PFSK-1 (cell line): Measurements from ENCODE around the gene TRPV4.

Experiments
- FOXP2 ChIP-seq: optimal IDR thresholded peaks from 2 replicates; pipeline ENCODE3; 2011; ENCODE audit warnings: borderline replicate concordance, control low read depth, inconsistent platforms; ENCODE audit not compliant: insufficient read depth; ENCODE audit errors: extremely low read length, extremely low read depth
- POLR2AphosphoS5 ChIP-seq: IDR thresholded peaks from 2 replicates; pipeline ENCODE4 v1.6.1; 2012; ENCODE audit warnings: low read depth, mild to moderate bottlenecking, control low read depth, low read length, moderate library complexity
- SIN3A ChIP-seq: IDR thresholded peaks from 2 replicates; pipeline ENCODE4 v1.6.1; 2012; ENCODE audit warnings: mild to moderate bottlenecking, low read length, moderate library complexity, borderline replicate concordance; ENCODE audit not compliant: insufficient read depth
- TAF1 ChIP-seq: IDR thresholded peaks from 2 replicates; pipeline ENCODE4 v1.6.1; 2012; ENCODE audit warnings: low read length, control low read depth, borderline replicate concordance; ENCODE audit not compliant: insufficient read depth
- TF ChIP-seq, protein P1 (sequence below), 2 experiments: IDR thresholded peaks; 2 replicates each; pipeline versions ENCODE4 v1.6.1 to v1.8.0; 2011 to 2012; ENCODE audit warnings: low read depth in 2 of 2, low read length in 2 of 2, control low read depth in 1 of 2, inconsistent platforms in 1 of 2, mild to moderate bottlenecking in 1 of 2, moderate library complexity in 1 of 2; ENCODE audit not compliant: insufficient read depth in 1 of 2

TRPV4 gene

DNA sequence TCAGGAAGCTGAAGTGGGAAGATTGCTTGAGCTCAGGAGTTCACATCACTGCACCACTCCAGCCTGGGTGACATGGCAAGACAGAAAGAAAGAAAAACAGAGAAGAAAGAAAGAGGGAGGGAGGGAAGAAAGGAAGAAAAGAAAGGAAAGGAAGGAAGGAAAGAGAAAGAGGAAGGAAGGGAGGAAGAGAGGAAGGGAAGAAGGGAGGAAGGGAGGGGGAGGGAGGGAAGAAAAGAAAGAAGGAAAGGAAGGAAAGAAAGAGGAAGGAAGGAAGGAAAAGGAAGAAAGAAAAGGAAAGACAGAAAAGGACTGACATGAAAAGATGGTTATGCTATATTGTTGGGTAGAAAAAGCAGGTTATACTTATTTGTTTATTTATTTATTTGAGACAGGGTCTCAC, 43.2 kb upstream of the TRPV4 start:
- TF ChIP-seq FOXP2: no peak
- TF ChIP-seq POLR2AphosphoS5: no peak
- TF ChIP-seq TAF1: no peak
- no peak for TF ChIP-seq SIN3A
- TF ChIP-seq, protein P1, sequence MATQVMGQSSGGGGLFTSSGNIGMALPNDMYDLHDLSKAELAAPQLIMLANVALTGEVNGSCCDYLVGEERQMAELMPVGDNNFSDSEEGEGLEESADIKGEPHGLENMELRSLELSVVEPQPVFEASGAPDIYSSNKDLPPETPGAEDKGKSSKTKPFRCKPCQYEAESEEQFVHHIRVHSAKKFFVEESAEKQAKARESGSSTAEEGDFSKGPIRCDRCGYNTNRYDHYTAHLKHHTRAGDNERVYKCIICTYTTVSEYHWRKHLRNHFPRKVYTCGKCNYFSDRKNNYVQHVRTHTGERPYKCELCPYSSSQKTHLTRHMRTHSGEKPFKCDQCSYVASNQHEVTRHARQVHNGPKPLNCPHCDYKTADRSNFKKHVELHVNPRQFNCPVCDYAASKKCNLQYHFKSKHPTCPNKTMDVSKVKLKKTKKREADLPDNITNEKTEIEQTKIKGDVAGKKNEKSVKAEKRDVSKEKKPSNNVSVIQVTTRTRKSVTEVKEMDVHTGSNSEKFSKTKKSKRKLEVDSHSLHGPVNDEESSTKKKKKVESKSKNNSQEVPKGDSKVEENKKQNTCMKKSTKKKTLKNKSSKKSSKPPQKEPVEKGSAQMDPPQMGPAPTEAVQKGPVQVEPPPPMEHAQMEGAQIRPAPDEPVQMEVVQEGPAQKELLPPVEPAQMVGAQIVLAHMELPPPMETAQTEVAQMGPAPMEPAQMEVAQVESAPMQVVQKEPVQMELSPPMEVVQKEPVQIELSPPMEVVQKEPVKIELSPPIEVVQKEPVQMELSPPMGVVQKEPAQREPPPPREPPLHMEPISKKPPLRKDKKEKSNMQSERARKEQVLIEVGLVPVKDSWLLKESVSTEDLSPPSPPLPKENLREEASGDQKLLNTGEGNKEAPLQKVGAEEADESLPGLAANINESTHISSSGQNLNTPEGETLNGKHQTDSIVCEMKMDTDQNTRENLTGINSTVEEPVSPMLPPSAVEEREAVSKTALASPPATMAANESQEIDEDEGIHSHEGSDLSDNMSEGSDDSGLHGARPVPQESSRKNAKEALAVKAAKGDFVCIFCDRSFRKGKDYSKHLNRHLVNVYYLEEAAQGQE (IDR thresholded peaks at IDR 0.05; ENCODE audit: insufficient read depth in 1 of 2, low read depth in 2 of 2, low read length in 2 of 2): no peak

DNA sequence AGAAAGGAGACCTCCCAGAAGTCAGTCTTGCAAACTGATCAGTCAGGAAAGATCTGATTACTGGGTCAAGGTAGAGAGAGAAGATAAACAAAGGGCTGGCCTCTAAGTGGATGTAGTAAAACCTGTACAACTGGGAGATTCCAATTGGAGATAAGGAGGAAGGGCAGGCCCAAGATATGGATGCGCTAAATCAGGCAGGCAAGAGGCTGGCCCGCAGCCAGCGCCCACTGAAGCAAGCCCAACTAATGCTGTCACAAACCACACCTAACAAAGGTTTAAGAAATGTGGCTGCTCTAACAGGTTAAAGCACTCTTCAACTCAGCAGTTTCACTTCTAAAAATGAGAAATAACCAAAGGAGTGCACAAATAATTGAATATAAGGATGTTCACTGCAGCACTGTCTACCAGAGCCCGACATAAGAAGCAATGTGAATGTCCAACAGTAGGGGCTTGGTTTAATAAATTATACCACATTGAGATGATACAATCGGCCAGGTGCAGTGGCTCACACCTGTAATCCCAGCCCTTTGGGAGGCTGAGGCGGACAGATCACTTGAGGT, 42.5 kb upstream of the TRPV4 start:
- TF ChIP-seq FOXP2 (no peak), SIN3A (no peak)

DNA sequence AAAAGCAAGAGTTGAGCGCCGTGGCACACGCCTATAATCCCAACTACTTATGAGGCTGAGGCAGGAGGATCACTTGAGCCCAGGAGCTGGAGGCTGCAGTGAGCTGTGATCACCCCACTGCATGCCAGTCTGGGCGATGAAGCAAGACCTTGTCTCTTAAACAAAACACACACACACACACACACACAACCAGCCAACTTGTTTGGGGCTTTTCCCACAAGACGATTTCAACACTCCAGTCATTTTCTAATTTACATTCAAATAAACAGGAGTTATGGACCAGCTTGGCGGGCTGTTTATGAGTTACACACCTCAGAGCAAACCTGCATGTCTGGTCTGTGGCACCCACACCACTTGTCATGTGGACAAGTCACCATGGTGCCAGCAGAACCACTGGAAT, 40.5 kb upstream of the TRPV4 start:
- no peak for TF ChIP-seq FOXP2
- no peak for TF ChIP-seq POLR2AphosphoS5
- TF ChIP-seq SIN3A: no peak
- TF ChIP-seq TAF1: no peak
- TF ChIP-seq, protein P1 (IDR thresholded peaks at IDR 0.05; ENCODE audit: insufficient read depth in 1 of 2, low read depth in 2 of 2, low read length in 2 of 2): no peak

DNA sequence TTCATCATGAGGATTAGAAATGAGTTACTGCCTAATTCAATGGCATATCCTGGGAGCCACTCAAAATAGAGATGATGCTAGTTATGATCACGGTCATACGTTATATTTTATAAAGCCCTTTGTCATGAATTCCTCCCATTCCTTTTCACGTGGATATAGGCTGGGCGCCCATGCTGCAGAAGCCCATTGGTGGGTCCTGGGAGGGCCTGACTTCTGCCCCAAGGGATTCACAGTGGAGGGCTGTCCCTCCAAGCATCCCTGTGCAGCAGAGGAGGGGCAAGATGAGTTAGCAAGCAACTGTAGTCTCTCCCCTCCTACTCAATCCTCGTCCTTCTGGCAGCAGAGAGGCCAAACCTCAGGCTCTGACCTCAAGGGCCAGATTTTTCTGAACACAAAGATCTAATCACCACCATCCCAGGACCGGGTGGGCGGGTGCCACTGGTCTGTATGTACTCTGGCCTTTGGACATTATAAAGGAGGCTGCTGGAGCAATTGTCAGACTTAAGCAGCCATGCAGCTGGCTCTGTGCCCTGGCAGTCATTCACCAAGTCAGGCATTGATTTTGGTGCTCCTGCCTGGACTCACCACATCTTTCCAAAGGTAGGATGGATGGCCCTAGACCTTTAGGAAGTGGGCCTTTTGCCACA, 38.6 kb upstream of the TRPV4 start:
- TF ChIP-seq POLR2AphosphoS5 (no peak), FOXP2 (no peak), TAF1 (no peak), SIN3A (no peak)
- TF ChIP-seq, protein P1 (IDR thresholded peaks at IDR 0.05; ENCODE audit: insufficient read depth in 1 of 2, low read depth in 2 of 2, low read length in 2 of 2): no peak

DNA sequence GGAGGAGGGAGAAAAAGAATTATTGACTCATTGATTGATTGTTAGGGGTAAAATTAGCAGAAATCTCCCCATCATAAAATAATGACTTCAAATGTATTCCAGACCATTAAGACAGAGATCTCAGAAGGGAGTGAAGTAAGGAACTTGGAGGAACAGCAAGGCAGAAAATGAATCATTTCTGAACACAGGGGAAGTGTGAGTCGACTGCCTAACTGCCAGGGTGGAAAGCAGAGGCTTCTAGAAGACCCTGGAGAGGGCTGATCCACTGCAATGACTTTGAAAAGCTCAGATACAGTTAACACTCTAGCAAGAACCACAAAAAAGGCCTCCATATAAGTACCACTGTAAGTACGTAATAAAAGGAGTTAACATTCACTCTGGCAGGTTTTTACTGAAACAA, 37.5 kb upstream of the TRPV4 start:
- TF ChIP-seq POLR2AphosphoS5 (no peak), TAF1 (no peak), SIN3A (no peak), FOXP2 (no peak)
- TF ChIP-seq, protein P1 (IDR thresholded peaks at IDR 0.05; ENCODE audit: insufficient read depth in 1 of 2, low read depth in 2 of 2, low read length in 2 of 2): no peak
